SK-MEL-5 (cell line): ENCODE measurements around the gene NEB. TPM values are rescaled to one million over a fixed set of nuclear protein-coding genes. Genes with fewer than 3 reads are reported as not detected.

Source experiments
- DNase-seq: peaks from one replicate; pipeline ENCODE4 v3.0.0-alpha.2; 2016; ENCODE audit warnings: low read depth, low spot score
- in situ Hi-C: cut with HindIII; loops from 2 replicates; pipeline ENCODE4 v1.10.0; 2016; ENCODE audit warnings: low sequenced_read_pairs, high pct_unique_total_duplicates, low pct_unique_long_range_greater_than_20kb
- total RNA-seq: library from RNA; depleted of rRNA; stranded (reverse); fragments of >200 nt; shearing (Covaris generic); gene quantifications from 2 replicates; pipeline ENCODE4 v1.2.3, GENCODE V29; 2014

Gene NEB
- total RNA-seq, 1 experiment from 2014 or later, result 1.4 TPM

DNA sequence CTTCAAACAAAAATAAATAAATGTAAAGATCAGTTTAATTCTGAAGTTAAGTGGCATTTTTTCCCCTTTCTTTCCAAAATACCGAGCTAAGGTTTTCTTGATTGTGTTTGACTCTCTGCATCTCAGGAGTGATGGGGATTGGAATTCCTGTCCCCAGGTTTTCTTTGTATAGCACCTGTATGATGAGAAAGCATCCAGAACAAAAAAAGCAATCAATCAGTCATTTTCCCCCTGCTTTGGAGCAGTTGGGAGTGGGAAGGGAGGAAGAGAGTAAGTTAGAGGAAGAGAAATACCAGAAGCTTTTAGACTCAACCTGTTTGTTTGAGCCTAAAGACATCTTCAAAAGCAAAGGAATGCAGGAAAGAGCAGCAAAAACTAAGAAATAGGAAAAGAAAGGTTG, 236.1 kb downstream of the NEB start:
- in situ Hi-C loops, result no loop called here
- DNase-seq, result no peak

DNA sequence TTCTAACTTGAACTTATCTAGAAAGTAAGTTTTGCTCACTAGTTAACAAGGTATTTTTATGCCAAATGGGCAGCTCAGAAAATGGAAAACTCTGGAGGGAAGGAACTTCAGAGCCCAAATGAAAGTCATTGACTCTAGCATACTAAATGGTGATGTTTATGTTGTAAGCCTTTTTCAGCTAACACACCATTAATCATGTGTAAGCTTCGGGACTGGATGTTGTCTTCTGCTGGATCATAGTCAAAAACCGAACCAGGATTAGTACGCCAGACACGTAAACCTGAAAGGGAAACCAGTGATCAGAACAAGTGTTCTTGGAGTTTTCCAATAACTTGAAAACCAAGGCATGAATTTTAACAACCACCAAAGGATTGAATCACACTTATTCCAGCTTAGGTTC, 242.8 kb downstream of the NEB start:
- in situ Hi-C loops, result no loop called here
- no peak for DNase-seq

DNA sequence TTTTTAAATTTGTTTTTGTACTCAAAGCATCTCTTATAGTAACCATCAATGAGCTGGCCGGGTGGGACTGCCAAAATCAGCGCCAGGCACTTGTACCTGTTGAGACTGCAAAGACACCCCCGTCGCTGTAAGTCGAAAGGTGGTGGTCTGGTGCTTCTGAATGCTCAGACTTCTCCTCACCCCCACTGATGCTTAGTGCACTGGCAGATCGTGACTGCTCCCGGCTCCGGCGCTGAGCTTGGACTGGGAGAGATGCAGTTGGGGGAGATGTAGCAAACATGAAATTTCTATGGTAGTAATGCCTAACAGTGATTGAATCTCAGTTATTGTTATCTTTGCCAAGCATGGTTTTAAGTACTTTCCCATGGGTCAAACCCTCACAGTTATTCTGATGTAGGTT, 244.0 kb downstream of the NEB start:
- no peak for DNase-seq
- in situ Hi-C loops, result no loop called here

DNA sequence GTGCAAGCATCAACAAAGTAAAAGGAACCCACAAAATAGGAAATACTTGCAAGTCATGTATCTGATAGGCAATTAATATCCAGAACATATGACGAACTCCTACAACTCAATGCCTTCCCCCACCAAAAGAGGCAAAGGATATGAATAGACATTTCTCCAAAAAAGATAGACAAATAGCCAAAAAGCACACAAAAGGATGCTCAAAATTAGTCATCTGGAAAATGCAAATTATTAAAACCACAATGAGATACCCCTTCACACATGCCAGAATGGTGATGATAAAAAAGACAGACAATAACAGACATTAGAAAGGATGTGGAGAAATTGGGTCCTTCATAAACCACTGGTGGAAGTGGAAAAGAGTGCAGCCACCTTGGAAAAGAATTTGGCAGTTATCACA, 248.2 kb downstream of the NEB start:
- in situ Hi-C loops, result no loop called here
- no peak for DNase-seq

DNA sequence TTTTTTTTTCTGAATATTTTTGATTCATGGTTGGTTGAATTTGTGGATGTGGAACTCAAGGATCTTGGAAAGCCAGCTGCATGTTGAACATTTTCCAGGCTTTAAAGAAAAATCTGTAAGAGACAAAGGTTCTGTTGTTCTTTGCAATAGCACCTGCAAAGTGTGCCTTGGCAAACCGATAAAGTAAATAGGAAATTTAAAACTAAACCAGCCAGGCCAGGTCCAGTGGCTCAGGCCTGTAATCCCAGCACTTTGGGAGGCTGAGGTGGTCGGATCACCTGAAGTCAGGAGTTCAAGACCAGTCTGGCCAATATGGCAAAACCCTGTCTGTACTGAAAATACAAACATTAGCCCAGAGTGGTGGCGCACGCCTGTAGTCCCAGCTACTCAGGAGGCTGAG, 250.2 kb downstream of the NEB start:
- no peak for DNase-seq
- in situ Hi-C loops, result no loop called here

DNA sequence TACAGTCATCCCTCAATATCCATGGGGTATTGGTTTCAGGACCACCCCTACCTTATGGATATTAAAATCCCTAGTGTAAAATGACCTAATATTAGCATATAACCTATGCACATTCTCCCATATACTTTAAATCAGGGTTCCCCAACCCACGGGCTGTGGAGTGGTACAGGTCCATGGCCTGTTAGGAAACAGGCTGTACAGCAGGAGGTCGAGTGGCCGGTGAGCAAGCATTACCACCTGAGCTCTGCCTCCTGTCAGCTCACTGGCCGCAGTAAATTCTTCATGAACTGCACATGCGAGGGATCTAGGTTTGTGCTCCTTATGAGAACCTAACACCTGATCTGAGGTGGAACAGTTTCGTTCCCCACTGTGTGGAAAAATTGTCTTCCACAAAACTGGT, 250.7 kb downstream of the NEB start:
- in situ Hi-C loops, result no loop called here
- DNase-seq, result no peak

DNA sequence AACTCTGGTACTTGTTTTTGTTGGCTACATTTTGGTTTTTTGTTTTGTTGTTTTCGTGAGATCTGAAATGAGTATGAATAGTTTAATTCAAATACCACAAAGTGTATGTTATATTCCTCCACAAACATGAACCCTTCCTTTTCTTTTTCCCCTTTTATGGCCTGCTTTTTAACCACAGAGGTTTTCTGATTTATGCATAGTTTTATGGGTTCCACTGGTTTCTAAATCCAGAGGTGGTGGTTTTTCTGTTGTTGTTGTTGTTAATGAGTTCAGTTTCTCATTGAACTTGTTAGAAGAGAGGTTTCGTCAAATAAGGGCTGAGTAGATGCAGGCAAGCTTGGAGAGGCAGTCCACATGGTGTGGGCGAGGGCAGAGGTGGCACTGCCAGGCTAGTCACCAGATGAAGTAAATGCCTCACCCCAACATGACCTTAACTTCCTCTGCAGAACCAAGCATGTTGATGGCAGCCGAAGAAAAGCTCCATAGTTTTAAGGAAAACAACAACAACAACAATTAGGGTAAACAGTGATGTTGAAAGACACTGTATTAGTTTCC, 252.0 kb downstream of the NEB start:
- no peak for DNase-seq
- in situ Hi-C loops, result no loop called here

DNA sequence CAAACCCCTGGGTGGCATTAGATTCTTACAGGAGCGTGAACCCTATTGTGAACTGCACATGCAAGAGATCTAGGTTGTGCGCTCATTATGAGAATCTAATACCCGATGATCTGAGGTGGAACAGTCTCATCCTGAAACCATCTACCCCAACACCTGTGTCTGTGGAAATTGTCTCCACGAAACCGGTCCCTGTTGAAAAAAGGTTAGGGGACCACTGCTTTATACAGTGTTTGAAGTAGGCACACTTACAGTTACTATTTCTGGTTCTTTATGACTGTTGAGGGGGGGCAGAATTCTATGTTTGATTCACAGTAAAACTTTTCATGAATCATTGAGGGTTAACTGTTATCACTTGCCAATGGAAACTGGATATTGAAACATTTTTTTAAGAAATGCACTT, 252.5 kb downstream of the NEB start:
- no peak for DNase-seq
- in situ Hi-C loops, result no loop called here

DNA sequence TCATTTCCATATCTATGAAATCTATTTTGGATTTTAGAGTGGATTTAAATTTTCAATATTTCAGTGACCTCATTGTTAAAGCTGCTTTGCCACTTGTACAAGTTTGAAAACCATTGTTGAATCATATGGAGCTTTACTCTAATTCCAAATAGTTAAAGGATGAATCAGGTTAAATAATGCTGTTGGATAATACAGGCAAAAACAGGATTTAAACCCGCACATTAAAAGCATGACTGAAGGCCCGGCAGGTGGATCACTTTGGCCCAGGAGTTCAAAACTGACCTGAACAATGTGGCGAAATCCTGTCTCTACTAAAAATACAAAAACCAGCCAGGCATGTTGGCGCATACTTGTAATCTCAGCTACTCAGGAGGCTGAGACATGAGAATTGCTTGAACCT, 256.3 kb downstream of the NEB start:
- no peak for DNase-seq
- in situ Hi-C loops, result no loop called here

DNA sequence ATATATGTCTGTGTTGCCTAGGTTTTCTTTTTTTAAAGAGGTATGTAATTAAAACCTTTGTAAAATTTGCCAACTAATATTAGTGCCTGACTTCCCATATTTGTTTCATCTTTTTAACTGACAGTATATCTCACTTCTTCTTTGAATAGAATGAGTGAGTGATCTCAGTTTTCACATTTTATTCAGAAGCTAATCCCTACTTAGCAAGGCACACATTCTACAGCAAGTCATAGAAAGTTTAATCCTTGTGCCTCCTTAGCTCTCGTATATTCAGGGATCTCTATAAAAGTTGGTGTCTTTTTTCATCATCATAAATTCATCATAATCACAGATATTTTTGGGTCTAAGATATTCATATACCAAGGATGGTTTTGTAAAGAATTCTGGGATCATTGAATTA, 258.0 kb downstream of the NEB start:
- in situ Hi-C loops, result no loop called here
- no peak for DNase-seq

DNA sequence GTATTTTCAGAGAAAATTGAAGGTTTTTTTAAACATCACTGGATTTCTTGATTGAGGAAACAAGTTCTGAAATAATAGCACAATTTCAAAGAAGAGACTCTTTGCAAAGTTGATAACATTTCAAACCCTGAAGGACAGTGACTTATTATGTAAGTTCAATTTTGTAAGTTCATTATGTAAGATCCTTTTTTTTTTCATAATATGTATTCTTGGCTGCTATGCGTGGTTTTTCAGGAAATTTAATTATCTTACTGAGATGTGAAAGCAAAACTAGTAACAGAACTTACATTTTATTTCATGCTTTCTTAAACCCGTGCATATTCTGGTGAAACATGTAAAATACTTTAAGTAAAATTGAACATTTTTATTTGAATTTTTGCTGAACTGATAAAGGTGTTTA, 259.2 kb downstream of the NEB start:
- DNase-seq, result no peak
- in situ Hi-C loops, result no loop called here

DNA sequence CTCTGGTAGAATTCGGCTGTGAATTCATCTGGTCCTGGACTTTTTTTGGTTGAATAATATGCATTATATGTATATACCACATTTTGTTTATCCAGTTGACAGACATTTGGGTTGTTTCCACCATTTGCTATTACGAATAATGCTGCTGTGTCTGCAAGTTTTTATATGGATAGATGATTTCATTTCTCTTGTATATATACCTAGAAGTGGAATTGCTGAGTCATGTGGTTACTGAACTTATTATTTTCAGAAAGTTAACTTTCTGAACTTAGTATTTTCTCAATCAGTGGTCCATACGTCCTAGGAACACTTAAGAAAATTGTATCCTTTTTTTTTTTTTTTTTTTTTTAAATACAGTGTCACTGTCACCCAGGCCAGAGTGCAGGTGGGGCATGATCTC, 261.3 kb downstream of the NEB start:
- in situ Hi-C loops, result no loop called here
- DNase-seq, result no peak

DNA sequence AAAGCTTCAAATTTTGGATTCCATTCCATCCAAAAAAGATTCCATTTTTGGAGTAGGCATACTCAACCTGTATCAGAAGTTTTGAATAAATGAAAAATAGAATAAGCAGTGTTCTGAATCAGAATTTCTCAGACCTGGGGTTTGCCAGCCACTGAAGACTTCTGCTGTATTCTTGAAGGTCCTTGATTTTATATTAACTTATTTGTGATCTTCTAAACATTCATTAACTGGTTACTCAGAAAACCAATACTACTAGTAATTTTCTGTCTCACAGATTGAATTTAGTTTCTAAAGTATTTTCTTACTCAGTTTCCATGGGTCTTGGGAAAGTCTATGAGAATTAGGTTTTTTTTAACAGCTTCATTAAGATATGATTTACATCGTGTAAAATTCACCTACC, 263.7 kb downstream of the NEB start:
- no peak for DNase-seq
- in situ Hi-C loops, result no loop called here

DNA sequence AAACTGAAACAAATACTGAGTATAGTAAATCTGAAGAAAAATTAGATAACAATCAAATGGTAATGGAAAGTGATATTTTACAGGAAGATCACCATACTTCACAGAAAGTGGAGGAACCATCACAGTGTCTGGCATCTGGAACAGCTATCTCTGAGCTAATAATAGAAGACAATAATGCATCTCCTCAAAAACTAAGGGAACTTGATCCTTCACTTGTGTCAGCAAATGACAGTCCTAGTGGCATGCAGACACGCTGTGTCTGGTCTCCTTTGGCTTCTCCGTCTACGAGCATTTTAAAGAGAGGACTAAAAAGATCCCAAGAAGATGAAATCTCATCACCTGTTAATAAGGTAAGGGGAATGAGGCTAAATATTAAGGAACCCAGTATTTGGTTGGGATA, 268.5 kb downstream of the NEB start:
- no peak for DNase-seq
- in situ Hi-C loops, result no loop called here

DNA sequence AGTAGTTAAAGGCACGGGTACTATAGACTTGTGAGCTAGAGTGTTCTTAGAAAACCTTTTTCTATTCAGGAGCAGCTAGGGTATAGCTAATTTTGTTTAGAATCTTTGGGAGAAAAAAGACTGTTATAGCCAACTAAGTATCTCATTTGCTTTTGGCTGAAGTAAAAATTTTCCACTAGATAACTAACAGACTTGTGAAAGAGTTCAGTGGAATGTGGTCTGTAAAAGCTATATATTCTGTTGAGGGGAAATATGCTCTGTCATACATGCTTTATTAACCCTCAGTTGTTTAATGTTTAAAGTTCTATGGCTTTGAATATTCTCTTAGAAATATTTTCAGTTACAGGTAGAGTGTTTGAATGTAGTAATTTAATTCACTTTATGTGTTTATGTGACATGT, 274.9 kb downstream of the NEB start:
- in situ Hi-C loops, result no loop called here
- no peak for DNase-seq

DNA sequence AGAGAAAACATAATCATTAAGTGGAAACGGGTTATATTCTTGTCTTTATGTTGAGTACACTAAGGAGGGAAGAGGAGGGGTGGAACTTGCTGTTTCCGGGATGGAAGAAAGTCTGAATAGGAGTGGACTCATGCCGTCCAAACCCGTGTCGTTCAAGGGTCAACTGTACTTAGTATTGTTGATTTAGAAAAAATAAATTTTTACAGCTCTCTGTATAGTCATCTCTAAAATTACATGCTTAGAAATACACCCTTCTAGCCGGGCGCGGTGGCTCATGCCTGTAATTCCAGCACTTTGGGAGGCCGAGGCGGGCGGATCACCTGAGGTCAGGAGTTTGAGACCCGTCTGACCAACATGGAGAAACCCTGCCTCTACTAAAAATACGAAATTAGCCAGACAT, 295.1 kb downstream of the NEB start:
- in situ Hi-C loops, result no loop called here

DNA sequence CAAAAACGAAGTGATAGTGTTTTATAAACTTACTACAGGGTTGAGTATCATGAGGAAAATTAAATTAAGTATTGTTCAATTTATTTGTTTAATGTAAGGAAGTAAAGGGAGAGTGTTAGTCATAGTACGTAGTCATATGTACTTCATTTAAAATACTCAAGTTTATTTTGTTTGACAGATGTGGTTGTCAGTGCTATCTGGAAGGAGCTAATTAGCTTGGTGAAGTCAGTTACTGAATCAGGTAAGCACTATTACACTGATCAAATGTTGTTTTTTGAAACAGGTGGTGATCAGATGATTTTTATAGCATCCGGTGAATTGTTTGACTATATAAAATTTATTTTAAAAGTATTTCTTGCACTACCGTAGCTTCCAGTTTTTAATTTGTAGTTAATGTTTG, 295.8 kb downstream of the NEB start:
- in situ Hi-C loops, result no loop called here
- no peak for DNase-seq

More for the DNA sequence above, 295.1 kb downstream of the NEB start:
- no peak for DNase-seq

DNA sequence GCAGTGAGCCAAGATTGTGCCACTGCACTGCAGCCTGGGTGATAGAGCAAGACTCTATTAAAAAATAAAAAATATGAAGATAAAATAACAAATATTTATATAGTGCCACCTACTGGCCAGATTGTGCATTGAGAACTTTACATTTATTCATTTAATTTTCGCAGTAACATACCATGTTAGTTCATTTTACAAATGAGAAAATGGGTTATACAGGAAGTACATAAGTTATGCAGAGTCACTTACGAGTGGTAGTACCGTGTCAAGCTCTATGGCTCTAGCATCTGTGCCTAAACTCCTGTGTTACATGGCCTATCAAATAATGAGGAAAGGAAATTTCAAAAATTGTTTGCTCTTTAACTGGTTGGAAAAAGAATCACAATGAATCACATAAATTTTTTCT, 296.6 kb downstream of the NEB start:
- peak; percentile 52 for DNase-seq
- in situ Hi-C loops, result no loop called here
